NCI-H226 (cell line): ENCODE measurements around the gene TTLL13.
A peak's percentile ranks its signal among the peaks of the same experiment; 100 is the strongest.

ENCODE experiments used
- DNase-seq: peaks from one replicate; pipeline ENCODE4 v3.0.0-alpha.2; 2015

The TTLL13 gene, protein sequence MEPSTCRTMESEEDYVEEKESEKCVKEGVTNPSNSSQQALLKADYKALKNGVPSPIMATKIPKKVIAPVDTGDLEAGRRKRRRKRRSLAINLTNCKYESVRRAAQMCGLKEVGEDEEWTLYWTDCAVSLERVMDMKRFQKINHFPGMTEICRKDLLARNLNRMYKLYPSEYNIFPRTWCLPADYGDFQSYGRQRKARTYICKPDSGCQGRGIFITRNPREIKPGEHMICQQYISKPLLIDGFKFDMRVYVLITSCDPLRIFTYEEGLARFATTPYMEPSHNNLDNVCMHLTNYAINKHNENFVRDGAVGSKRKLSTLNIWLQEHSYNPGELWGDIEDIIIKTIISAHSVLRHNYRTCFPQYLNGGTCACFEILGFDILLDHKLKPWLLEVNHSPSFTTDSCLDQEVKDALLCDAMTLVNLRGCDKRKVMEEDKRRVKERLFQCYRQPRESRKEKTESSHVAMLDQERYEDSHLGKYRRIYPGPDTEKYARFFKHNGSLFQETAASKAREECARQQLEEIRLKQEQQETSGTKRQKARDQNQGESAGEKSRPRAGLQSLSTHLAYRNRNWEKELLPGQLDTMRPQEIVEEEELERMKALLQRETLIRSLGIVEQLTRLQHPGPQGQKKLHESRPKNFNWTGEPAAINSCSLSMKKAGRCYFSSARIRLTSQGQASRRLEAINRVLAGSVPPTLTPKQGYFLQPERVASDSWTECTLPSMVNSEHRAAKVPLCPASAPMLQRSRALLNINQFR

DNA sequence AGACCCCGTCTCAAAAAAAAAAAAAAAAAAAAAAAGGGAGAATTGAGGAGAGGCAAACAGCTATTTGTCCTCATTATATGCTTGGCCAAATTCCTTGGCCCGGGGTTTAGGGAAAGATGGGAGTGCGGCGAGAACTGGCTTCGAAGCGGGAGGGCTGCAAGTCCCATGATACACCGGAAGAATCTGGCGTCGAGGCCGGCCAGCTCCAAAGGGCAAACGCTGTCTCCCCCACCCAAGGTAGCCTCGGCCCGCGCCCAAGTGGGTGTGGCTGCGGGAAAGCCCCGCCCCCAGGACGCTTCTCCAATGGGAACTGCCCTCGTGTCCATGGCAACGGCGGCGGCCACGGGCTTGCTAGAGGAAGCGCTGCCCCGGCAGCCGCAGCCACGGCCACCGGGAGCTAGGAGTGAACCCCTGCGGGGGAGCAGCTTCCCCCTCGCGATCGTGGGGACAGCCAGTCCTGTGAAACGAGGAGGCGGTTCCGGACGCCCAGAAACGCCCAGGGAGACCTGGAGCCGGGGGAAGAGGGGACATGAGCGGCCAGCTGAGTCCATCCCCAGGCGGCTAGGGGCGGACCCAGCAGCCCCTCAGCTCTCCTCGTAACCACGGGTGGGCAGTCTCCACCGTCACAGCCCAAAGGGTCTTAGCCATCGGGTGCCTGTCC lies at the start of gene TTLL13:
TTLL13 (plus strand) TSS at position 354 of the 661 bp plus-strand sequence. CDS start 1,075 bp downstream, outside the sequence.
- peak; percentile 85 for DNase-seq

DNA sequence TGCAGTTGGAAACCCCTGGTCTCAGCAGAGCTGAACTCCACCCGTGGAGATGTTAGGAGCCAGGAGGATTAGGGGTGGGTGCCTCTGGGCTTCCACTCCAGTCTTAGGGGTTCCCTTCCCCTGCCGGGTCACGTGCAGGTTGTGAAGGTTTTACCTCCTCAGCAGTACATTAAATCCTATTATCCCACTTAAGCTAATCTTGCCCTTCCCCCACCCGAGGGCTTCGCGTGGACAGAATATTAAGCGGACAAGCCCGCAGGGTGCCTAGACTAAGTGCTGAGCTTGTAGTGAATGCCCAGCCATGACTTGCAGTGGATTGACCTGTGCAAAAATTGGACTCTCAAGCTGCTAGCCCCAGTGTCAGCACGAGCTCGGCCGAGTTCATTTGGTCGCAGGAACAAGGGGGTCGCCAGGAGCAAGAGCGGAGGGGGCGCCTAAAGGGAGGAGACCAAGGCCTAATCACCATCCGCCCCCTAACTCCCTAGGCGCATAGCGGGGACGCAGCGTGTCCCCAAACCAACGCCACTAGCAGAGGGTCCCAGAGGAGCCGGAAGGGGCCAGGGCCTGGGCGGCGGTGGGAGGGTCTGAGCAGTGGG lies 48.7 kb upstream of the TTLL13 start:
- DNase-seq, result no peak

DNA sequence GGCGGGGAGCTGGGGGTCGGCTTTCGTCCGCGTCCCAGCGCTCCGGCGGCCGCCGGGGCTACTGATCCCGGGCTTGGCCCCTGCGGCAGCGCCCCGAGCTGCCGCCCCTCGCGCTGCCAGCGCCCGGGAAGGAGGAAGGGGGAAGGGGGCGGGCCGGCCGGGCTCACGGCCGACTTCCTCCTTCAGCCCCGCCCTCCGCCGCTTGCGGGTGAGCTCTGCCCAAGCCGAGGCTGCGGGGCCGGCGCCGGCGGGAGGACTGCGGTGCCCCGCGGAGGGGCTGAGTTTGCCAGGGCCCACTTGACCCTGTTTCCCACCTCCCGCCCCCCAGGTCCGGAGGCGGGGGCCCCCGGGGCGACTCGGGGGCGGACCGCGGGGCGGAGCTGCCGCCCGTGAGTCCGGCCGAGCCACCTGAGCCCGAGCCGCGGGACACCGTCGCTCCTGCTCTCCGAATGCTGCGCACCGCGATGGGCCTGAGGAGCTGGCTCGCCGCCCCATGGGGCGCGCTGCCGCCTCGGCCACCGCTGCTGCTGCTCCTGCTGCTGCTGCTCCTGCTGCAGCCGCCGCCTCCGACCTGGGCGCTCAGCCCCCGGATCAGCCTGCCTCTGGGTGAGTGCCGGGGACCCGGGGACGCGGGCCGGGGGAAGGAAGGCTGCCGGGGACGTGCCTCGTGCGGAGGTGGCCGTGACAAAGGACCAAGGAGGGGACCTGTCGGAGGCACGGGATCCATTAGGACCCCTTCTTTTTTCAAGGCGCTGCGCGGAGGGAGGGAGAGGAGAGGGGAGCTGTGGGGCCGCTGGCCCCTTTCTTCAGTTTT lies 48.0 kb upstream of the TTLL13 start, which contains the start of gene SEMA4B:
SEMA4B (plus strand) TSS at position 201 of the 814 bp plus-strand sequence; CDS start at position 450, 249 bp downstream.
- DNase-seq, result peak; percentile 64

DNA sequence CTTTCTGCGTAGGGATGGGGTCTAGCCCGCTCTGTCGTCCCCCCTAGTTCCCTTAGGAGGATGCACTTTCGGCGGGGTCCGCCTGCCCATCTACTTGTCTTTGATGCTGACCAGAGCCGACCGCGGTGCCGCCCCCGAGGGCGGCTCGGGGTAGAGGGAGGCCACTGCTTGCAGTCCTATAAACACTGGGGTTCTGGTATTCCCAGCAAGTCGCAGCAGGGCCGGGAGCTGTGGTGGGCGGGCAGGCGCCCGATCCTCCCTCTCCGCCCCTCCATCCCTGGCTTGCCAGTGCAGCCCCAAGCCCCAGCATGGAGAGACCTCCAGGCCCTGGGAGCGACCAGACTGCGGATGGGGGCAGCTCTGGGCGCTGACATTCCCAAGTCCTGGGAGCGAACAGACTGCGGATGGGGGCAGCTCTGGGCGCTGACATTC lies 47.4 kb upstream of the TTLL13 start:
- DNase-seq, result no peak

DNA sequence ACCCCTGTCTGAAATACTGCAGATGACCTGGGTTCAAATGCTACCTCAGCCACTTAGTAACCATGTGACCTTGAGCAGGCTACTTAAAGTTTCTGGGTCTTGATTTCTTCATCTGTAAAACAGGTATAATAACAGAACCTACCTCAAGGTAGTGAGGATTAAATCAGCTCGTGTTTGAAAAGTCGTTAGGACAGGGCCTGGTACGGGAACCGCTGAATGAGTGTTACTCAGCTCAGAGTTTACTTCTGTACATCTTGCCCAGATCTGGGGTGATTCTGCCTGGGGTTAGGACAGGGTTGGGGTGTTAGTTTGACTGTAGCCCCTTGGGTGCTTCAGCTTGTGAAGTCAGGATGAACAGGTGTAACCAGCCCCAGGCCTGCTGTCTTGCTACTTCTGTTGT lies 46.4 kb upstream of the TTLL13 start:
- no peak for DNase-seq

DNA sequence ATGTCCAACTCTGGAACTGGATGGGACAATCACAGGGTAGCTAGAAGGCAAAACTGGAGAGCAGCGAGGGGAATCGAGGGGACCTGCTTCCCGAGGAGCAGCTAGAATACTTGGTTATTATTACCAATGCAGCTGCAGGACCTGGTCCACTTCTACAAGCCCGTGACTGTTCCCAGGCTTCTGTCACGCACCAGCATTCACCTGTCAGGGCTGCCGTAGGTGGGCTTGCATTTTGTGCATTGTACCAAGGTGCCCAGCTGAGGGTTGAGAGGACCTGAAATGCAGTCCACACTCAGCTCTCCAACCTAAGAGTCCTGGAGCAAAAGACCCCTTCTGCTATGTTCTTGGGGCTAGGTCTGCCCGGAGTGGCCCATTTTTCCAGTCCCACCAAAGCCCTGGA lies 45.9 kb upstream of the TTLL13 start:
- DNase-seq, result no peak

DNA sequence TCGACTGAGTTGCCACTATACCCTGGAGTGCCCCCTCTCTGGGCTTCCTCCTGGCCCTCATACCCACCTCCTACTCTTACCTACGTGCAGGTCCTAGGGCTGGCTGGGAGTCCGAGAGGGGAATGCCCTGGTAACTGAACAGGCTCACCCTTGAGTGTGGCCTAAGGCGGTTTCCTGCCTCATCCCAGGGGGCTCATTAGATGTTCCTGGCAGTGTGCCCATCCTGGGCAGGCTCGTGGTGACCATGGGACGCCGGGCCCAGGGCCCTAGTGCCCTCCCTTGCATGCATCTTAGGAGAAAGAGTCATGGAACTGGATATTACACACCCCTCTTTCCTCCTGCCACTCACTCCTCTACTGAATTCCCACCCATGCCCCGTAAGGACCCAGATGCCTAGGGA lies 45.4 kb upstream of the TTLL13 start:
- DNase-seq, result no peak

DNA sequence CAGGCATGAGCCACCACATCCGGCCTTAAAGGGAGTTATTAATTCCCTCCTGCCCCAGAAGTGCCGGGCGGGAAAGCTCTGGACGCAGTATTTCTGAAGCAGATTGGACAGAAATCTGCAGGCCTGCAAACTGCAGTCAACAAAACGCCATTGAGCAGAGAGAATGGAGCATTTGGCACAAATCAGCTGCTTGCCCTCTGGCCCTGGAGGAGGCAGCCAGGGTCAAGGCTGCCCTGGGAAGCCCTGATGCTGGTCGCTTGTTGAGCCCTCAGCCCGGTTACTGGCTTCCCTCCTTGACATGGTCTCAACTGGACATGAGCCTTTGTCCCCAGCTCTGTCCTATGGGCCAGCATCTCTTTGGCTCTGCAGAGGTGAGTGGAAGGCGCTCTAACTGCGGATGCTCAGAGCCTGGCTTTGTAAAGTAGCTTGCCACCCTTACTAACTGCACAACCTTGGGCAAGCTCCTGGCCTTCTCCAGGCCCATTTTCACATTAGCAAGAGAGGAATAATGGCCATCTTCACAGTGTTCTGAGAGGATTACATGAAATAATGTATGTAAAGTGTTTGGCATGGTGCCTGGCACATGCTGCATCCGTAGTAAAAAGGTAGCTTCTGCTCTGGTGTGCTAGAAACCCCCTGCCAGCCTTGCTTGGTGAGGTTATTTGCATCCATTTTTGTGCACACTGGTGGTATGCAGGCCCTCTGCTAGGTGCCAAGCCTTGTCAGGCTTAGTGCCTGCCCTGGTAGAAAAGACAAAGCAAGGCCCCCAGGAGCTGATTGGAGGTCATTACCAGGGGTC lies 44.1 kb upstream of the TTLL13 start:
- DNase-seq, result no peak

DNA sequence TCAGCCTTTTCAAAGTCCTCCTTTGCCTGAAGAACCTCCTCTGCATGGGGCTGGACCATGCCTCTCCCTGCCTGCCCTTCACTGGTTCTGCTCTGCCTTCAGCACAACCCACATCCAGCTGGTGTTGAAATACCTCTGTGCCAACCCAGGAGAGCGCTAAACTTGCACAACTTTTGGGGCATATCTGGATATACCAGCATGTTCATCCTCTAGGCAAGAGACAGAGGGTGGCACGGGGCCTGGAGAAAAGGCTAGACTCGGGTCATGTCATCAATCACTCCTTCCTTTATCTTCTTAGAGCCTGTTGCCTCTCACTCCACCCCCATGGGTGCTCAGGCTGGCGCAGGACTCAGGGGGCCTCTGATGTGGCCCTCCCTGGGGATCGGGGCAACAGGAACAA lies 43.5 kb upstream of the TTLL13 start:
- peak; percentile 28 for DNase-seq

DNA sequence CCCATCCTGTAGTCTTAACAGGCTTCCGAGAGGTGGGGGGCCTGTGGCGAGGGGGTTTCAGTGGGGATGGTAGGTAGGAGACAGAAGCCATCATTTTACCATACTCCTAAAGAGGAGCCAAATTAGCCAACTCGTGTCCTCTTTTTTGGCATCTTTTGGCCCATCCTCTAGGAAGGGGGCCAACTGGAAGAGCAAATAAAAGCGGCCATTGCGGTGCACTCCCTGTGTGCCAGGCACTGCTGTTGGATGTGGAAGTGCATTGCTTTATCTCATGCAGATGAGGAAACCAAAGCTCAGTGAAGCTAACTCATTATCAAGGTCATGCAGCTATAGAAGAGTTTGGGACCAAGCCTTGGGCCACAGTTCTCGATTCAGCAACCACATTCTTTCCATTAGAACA lies 42.1 kb upstream of the TTLL13 start:
- DNase-seq, result no peak

DNA sequence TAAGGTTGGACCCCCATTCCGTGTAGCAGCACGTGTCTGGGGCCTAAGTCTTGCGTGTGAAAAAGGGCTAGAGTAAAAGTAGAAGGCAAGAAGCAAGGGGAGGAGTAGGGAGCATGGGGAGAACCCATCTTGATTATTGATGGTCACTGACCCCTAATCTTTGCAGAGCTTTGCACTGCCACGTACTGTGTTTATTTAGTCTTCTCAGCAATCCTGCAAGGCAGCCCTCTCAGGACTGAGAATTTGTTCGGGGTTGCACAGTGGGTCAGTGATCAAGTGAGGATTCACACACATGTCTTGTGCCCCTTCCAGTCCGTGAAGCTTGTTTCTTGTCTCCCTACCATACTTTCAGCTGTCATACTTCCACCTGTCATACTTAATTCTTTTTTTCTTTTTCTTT lies 41.0 kb upstream of the TTLL13 start:
- DNase-seq, result no peak

DNA sequence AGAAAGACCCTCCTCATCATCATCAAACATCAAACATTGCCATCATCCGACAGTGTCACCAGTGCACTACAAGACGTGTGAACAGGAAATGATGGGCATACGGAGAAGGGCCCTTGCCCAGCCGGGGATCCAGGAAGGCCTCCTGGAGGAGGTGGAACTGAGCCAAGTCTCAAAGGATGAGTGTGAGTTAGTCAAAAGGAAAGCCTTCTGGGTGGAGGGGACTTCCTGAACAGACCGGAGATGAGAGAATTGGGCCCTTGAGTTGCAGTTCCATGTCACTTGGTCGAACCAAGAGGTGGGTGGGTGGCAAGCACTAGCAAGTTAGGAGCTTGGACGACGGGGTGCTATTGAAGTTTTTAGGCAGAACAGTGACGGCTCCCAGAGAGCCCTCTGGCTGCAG lies 39.8 kb upstream of the TTLL13 start:
- DNase-seq, result no peak

DNA sequence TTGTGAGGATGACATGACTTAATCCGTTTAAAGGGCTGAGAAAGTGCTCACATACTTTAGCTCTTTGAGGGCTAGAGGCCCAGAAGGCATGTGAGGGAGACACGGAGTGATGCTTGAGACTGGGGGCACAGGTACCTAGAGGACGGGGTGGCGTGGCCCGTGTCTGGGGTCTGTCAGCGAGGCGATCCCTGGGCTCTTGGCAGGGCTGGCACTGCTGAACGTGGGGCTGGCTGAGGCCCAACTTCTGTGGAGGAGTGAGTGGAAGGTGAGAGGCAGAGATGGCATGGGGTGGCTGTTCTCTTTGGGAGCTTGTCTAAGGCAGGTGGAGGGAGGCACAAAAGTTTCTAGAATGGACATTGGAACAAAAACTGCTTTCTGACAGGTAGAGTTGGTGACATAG lies 38.8 kb upstream of the TTLL13 start:
- DNase-seq, result no peak

DNA sequence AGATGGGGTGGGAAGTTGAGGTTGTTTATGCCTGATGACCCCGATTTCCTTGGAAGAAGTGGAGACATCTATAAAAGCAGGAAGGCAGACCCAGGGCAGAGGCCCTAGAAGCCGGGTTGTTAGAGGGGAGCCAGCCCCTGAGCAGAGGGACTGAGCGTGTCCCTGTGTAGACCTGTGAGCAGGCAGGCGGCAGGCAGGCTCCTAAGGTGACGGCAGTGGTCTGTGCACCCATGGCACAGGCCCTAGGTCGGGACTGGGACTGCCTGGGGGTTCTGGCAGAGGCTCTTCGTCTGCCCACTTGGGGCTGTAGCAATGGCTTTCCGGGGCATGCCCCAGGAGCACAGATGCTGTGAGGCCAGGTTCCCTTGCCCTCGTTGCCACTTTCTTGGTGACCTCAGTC lies 38.3 kb upstream of the TTLL13 start:
- no peak for DNase-seq

DNA sequence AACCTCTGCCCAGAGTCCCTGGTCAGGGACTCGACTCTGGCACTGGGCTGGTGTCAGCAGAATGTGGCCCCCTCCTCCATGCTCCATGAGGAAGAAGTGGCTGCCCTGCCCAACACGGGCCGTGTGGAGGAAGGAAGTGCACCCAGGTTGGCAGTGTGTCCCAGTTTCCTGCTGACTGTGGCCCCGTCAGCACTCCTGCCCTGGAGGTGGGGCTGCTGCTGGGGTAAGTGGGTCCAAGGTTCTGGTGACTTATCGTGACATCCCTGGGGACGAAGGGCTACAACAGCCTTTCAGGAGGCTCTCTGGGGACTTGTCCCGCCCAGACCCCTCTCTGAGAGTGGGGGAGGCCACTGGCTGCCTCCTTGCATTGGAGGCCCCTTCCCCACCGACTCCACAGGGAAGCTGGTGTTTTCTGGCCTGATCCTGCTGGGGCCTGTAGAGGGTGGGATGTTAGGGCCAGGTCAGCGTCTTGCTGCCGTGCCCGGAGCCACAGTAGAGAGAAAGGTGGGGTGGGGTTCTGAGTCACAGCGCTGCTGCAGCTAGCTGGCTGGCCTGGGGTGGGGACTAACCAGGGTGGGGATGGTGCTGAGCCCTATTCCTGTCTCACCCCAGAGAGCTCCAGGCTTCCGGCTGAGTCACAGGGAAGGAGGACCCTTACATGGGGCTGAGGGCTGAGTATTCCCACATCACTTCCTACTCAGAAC lies 37.8 kb upstream of the TTLL13 start:
- DNase-seq, result peak; percentile 71

DNA sequence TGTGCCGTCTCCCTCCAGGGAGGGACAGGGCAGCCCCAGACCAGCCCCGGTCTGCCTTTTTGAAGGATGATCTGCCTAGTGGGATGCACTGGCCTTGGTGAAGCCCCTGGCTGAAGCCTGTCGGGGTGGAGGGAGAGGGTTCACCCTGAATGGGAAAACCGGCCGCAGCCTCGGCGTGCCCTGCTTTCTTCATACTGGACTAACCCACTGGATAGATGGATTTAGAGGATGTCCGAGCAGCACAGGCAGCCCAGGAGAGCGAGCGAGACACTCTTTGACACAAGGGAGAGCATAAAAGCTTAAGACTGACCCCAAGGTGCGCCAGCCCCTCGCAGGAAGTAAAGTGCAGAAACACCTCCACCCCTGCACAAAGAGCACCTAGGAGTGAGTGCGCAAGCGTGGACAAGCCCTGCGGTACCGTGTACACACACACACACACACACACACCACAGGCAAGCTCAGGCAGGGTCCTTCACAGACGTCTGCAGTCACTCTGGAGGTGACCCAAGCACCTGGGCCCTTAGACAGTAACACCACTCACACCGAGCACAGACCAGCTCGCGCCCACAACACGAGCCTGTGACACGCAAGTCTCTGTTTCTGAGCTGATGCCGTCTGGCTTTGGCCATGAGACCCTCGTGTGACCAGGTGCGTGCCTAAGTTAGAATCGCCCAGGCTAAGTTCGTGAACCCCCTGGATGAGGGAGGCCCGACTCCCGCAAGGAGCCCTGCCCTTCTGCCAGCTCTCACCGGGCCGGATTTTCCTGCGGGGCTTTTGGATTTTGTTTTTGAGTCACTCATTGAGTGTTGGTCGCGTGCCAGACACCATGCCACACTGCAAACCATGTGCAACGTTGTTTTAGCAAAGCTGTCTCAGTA lies 36.9 kb upstream of the TTLL13 start:
- DNase-seq, result no peak

DNA sequence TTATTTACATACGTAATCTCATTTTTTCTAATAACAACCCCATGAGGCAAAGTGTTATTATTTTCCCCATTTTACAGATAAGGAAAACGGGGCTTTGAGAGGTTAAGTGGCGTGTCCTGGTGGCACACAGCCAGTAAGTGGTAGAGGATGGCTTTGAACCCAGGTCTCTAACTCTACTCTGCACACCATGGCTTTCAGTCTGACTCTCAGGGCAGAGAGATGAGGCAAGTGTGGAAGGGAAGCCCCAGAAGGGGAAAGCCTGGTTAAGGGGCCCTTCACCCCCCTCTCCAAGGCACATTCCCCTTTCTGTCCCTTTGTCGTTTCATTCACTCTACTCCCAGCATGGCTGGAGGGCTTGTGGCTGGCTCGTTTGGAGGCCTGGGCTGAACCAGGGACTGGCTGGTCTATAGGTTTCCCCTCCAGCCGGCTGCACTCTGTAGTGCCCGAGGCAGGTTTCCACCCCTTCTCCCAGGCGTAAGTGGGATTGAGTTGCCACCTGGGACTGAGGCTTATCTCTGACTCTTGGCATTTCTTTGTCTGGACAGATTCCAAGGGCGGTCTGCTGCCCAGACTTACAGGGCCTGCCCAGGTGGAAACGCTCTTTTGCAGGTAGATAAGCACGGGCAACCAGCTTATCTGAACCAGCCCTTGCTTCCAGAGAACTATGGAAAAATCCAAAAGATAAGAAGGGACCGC lies 36.1 kb upstream of the TTLL13 start:
- peak; percentile 37 for DNase-seq

DNA sequence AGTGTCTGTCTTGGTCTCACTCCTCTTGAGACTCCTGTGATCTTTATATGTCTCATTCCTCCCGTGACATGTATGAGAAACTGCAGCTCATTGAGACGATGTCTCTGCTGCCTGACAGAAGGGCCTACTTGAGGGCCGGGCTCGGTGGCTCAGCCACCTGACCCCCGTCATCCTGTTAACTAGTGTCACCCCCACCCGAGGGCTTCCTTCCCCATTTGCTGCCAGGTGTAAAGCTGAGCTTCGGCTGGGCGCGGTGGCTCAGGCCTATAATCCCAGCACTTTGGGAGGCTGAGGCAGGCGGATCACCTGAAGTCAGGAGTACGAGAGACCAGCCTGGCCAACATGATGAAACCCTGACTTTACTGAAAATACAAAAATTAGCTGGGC lies 35.5 kb upstream of the TTLL13 start:
- DNase-seq, result no peak

DNA sequence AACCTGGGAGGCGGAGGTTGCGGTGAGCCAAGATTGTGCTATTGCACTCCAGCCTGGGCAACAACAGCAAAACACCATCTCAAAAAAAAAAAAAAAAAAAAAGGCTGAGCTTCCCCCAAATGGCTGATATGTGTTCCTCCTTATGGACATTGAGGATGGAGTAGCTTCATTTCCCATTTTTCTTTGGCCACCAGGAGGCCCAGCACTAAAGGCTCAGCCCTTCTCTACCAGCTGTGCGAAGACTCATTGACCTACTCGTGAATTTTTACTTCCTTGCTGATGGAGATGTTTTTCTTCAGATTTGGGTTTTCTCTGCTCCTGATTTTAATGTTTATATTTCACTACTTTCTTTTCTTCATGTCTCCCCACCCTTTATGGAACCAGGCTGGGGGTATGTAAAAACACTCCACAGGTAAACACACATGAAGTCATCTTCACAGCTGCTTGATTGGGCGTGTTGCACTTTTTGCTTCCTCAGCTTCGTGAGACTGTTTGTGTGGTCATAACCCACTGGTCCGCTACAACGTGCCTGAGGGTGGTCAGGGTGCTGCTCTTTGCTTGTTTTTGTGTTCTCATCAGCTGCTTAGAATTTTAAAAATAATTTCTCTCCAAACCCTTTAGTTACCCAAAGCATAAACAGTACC lies 34.7 kb upstream of the TTLL13 start:
- peak; percentile 40 for DNase-seq
